ENCODE results near the gene GALNT11.

GALNT11 gene

GRCh38 chr7:152158801-152159587 lies 133.5 kb downstream of the GALNT11 start:
- no peak for DNase-seq

DNA sequence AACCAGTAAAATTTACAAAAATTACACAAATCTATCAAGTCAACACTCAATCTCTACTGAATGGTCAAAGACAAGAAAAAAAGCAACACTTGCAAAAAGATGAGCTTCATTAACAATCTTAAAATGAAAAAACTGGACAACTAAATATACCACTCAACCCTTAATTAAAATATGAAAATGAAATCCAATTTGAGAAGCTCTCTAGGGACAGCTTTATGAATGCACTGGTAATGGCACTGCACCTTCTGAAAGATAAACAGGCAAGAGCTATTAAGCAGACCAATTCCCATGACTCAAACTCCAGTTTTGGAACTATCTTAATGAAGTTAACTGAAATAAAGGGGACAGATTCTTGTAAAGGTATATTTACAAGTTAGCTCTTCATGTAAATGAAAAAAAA lies 135.7 kb downstream of the GALNT11 start:
- no peak for DNase-seq

DNA sequence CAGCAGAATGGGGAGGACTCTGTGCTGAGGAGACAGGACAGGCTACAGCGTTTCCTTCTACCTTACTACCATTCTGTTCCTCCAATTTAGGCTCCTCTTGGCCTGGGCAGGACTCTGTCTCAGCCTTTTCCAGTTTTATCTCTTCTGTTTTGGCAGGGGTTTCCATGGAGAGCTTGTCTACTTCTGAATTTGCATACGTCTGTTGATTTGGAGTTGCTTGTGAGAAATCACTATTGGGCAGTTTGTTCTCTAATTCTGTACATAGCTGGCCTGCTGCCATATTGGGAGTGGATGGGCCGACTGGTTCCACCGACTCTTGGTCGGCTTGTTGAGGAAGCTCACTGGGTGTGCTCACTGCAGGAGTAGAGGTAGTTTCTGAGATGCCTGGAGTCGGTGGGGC lies 136.8 kb downstream of the GALNT11 start:
- no peak for DNase-seq
